ENCODE results near the gene GNAQ.

DNA sequence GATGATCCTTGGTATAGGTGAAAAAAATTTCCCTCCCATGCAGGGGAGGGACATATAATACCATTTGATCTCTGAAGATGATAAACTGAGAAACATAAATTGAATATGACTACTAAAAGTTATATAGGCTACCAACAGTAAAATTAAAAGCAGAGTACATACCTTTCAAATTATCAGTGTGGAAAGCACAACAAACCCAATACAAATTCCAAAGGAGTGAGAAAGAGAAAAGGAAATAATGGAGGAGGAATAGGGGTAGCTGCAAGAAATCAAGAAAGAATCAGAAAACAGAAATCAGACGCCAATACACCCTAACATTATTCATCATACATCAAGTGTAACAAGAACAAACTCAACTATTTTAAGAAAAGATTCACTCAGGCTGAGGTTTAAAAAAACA is 17.7 kb downstream of the GNAQ start:
- no peak for TF ChIP-seq EZH2 (IDR thresholded peaks at IDR 0.05)
- no peak for TF ChIP-seq MAX (IDR thresholded peaks at IDR 0.05)
- TF ChIP-seq JUND (IDR thresholded peaks at IDR 0.05) = no peak
- no peak for TF ChIP-seq ZNF274 (IDR thresholded peaks at IDR 0.05; ENCODE audit: low read depth, low read length)
- no peak for TF ChIP-seq CEBPB (IDR thresholded peaks at IDR 0.05; ENCODE audit: low read depth)
- TF ChIP-seq, protein P1, sequence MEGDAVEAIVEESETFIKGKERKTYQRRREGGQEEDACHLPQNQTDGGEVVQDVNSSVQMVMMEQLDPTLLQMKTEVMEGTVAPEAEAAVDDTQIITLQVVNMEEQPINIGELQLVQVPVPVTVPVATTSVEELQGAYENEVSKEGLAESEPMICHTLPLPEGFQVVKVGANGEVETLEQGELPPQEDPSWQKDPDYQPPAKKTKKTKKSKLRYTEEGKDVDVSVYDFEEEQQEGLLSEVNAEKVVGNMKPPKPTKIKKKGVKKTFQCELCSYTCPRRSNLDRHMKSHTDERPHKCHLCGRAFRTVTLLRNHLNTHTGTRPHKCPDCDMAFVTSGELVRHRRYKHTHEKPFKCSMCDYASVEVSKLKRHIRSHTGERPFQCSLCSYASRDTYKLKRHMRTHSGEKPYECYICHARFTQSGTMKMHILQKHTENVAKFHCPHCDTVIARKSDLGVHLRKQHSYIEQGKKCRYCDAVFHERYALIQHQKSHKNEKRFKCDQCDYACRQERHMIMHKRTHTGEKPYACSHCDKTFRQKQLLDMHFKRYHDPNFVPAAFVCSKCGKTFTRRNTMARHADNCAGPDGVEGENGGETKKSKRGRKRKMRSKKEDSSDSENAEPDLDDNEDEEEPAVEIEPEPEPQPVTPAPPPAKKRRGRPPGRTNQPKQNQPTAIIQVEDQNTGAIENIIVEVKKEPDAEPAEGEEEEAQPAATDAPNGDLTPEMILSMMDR (IDR thresholded peaks at IDR 0.05 in 2 of 3, conservative IDR thresholded peaks at IDR 0.05 in 1 of 3; ENCODE audit: borderline replicate concordance in 1 of 3, insufficient read depth in 1 of 3, low read depth in 2 of 3, low read length in 2 of 3) = no peak
